GM12874 (cell line): Measurements from ENCODE around the gene IL1R2.

ENCODE experiments used
- CTCF ChIP-seq: IDR thresholded peaks from 2 replicates; pipeline ENCODE4 v1.5.1; 2011; ENCODE audit warnings: low read depth, mild to moderate bottlenecking, control low read depth, low read length, moderate library complexity; ENCODE audit not compliant: insufficient read depth

Gene IL1R2

GRCh38 chr2:101952551-101952950 is 39.2 kb upstream of the IL1R2 start:
- TF ChIP-seq CTCF: no peak

- TF ChIP-seq CTCF: no peak
These were observed 35.0 kb upstream of the IL1R2 start for GRCh38 chr2:101956465-101957438.

- no peak for TF ChIP-seq CTCF
These were observed 33.7 kb upstream of the IL1R2 start for GRCh38 chr2:101958061-101958460.

GRCh38 chr2:101960819-101961337 is 30.9 kb upstream of the IL1R2 start:
- no peak for TF ChIP-seq CTCF

- no peak for TF ChIP-seq CTCF
These were observed 30.2 kb upstream of the IL1R2 start for GRCh38 chr2:101961338-101962191.

GRCh38 chr2:101962309-101962708 is 29.5 kb upstream of the IL1R2 start:
- TF ChIP-seq CTCF: no peak

- TF ChIP-seq CTCF: no peak
These were observed 28.6 kb upstream of the IL1R2 start for GRCh38 chr2:101963198-101963597.
